GM12878 (cell line): ENCODE results near the gene RNF13. TPM values are rescaled to one million over a fixed set of nuclear protein-coding genes. Genes with fewer than 3 reads are reported as not detected.

Experiments
- ATAC-seq: fragments of 200-7000 bp; cut with Tn5 transposase; 3 replicates; pipeline ENCODE4 v1.9.1; 2020; ENCODE audit warnings: mild to moderate bottlenecking, moderate library complexity
- BruUV-seq: library from RNA; stranded (reverse); fragments of 400-500 nt; replicated peaks from 2 replicates; lab custom pipeline; 2021; lab: Mats Ljungman, UMichigan
- CTCF ChIA-PET: fragments of 300-600 bp; sonication (Branson Sonifier 250); formaldehyde crosslinking; extraction: SDS; loops from one replicate; lab custom pipeline; 2021; ENCODE audit warnings: inconsistent platforms; lab: Yijun Ruan, JAX
- POLR2A ChIA-PET: fragments of 350-600 bp; formaldehyde crosslinking; extraction: SDS; loops from one replicate; lab custom pipeline; 2021; ENCODE audit warnings: inconsistent platforms; lab: Charles Lee
- RAD21 ChIA-PET: fragments of 300-600 bp; sonication (Branson Sonifier 250); formaldehyde crosslinking; loops from one replicate; lab custom pipeline; 2023; ENCODE audit warnings: antibody characterized with exemption; ENCODE audit not compliant: unreplicated experiment; lab: Charles Lee
- SMC1A ChIA-PET: fragments of 300-600 bp; sonication (Branson Sonifier 250); formaldehyde crosslinking; loops from one replicate; lab custom pipeline; 2023; ENCODE audit not compliant: unreplicated experiment, uncharacterized antibody; lab: Charles Lee
- DNase-seq: peaks from one replicate; pipeline ENCODE4 v3.0.0-alpha.2; 2011; ENCODE audit warnings: low read depth, low spot score
- FAIRE-seq: peaks from 3 replicates; lab custom pipeline; 2011; peaks lifted over from hg19 to GRCh38; lab: Jason Lieb, UNC
- H2AFZ ChIP-seq: 2 replicates; pipeline ENCODE4 v1.6.0; 2011; ENCODE audit warnings: low read depth, low read length, control low read depth; ENCODE audit not compliant: control insufficient read depth
- H3K27ac ChIP-seq: 2 replicates; pipeline ENCODE4 v1.5.1; 2011; ENCODE audit warnings: control low read depth; ENCODE audit not compliant: control insufficient read depth, insufficient read depth
- H3K27me3 ChIP-seq, 2 experiments: replicated peaks in 1 of 2; 2 replicates each; pipeline versions ENCODE4 v1.6.0 to v1.6.1; 2011; ENCODE audit warnings: low read length in 1 of 2; ENCODE audit not compliant: control insufficient read depth in 2 of 2, insufficient read depth in 2 of 2
- H3K36me3 ChIP-seq, 2 experiments: 2 replicates each; pipeline ENCODE4 v1.5.1; 2011; ENCODE audit warnings: low read length in 1 of 2; ENCODE audit not compliant: control insufficient read depth in 2 of 2, insufficient read depth in 2 of 2
- H3K4me1 ChIP-seq: 2 replicates; pipeline ENCODE4 v1.6.1; 2011; ENCODE audit warnings: mild to moderate bottlenecking, low read length, moderate library complexity, mixed read lengths; ENCODE audit not compliant: control insufficient read depth, insufficient read depth
- H3K4me2 ChIP-seq: 2 replicates; pipeline ENCODE4 v1.6.0; 2011; ENCODE audit warnings: control low read depth; ENCODE audit not compliant: control insufficient read depth, insufficient read depth
- H3K4me3 ChIP-seq: fragments of 200-600 bp; sonication (generic); 2 replicates; pipeline ENCODE4 v1.5.1; 2016
- H3K79me2 ChIP-seq: 2 replicates; pipeline ENCODE4 v1.6.0; 2011; ENCODE audit warnings: low read length; ENCODE audit not compliant: control insufficient read depth, insufficient read depth
- H3K9ac ChIP-seq: 2 replicates; pipeline ENCODE4 v1.8.0; 2011; ENCODE audit warnings: low read length, control low read depth, mixed read lengths; ENCODE audit not compliant: control insufficient read depth, insufficient read depth
- H3K9me3 ChIP-seq: replicated peaks from 3 replicates; pipeline ENCODE4 v1.5.1; 2011; ENCODE audit warnings: mild to moderate bottlenecking, low read length; ENCODE audit not compliant: control insufficient read depth, insufficient read depth
- H4K20me1 ChIP-seq: 2 replicates; pipeline ENCODE4 v1.6.0; 2011; ENCODE audit not compliant: control insufficient read depth, insufficient read depth
- E2F8 ChIP-seq: fragments of 450-650 bp; IDR thresholded peaks from 2 replicates; pipeline ENCODE4 v1.6.1; 2018; ENCODE audit warnings: mild to moderate bottlenecking, low read depth, moderate library complexity; ENCODE audit not compliant: partially characterized antibody
- MEF2A ChIP-seq: IDR thresholded peaks from 2 replicates; pipeline ENCODE4 v1.6.1; 2011; ENCODE audit warnings: low read depth, mild to moderate bottlenecking, low read length, moderate library complexity; ENCODE audit not compliant: insufficient read depth
- NRF1 ChIP-seq: conservative IDR thresholded peaks from 2 replicates; pipeline ENCODE4 v1.6.1; 2011; ENCODE audit warnings: mild to moderate bottlenecking, low read depth, low read length, improper control_type of control experiment
- USF2 ChIP-seq: IDR thresholded peaks from 2 replicates; pipeline ENCODE4 v1.6.1; 2011; ENCODE audit warnings: low read depth, low read length, improper control_type of control experiment, borderline replicate concordance
- WRNIP1 ChIP-seq: IDR thresholded peaks from 2 replicates; pipeline ENCODE4 v1.6.1; 2011; ENCODE audit warnings: low read depth, low read length, improper control_type of control experiment, borderline replicate concordance
- ZBTB4 ChIP-seq: fragments of 450-650 bp; formaldehyde crosslinking; IDR thresholded peaks from 2 replicates; pipeline ENCODE4 v1.4.0; 2022; ENCODE audit warnings: mild to moderate bottlenecking, moderate library complexity
- ZNF24 ChIP-seq: fragments of 450-650 bp; IDR thresholded peaks from 2 replicates; pipeline ENCODE4 v1.6.1; 2017; ENCODE audit warnings: antibody characterized with exemption, mild to moderate bottlenecking
- WGBS: methylation state at CpG from one replicate; pipeline ENCODE4 v1.1.6; 2016; ENCODE audit warnings: low lambda C conversion rate; ENCODE audit not compliant: insufficient replicate concordance, insufficient coverage; ENCODE audit errors: missing lambda C conversion rate; 5-methylcytosine and 5-hydroxymethylcytosine counted together
- in situ Hi-C: fragments of 300-500 bp; cut with MboI; formaldehyde crosslinking; loops from 9 replicates; pipeline ENCODE4 v1.14.3; 2018; ENCODE audit warnings: mixed read lengths
- intact Hi-C: fragments of 100-400 bp; cut with micrococcal nuclease; formaldehyde crosslinking; loops from one replicate; pipeline ENCODE4 v1.14.2; 2022; ENCODE audit not compliant: unreplicated experiment
- polyA plus RNA-seq, 11 experiments: library from polyadenylated mRNA; depleted of rRNA in 4 of 11; unstranded in 6 of 11; stranded (reverse) in 5 of 11; fragments of >200 nt; fragmentation: Nextera tagmentation in 4 of 11; fragmentation: Illumina TruSeq in 1 of 11; extraction: Ambion mirVana in 4 of 11; extraction: Trizol in 1 of 11; gene quantifications; 1 replicate in 1 of 11; 2 replicates in 10 of 11; pipeline versions ENCODE4 v1.2.1 to v1.2.3, GENCODE V29; 2011 to 2016; ENCODE audit warnings: inconsistent platforms in 2 of 11, missing spikeins in 2 of 11, low read depth in 1 of 11
- total RNA-seq, 4 experiments: library from RNA; depleted of rRNA in 3 of 4; stranded (reverse); fragments of >200 nt in 3 of 4; fragmentation: Illumina TruSeq in 1 of 4; extraction: Trizol in 1 of 4; gene quantifications; 2 replicates each; pipeline versions ENCODE4 v1.2.1 to v1.2.3, GENCODE V29; 2013 to 2021

Gene RNF13
- total and polyA plus RNA-seq, 10 of the 15 experiments (the other 5 are each of a cell fraction or from before 2014, with no cell fraction given), result 18.9 to 73.4 (median 36.7) TPM

GRCh38 chr3:149947231-149947630 lies 134.2 kb downstream of the RNF13 start (continued):
- no peak for TF ChIP-seq USF2
- no peak for TF ChIP-seq E2F8

- Histone ChIP-seq H3K27me3 (no peaks in the 10 kb centered on the region), H3K4me3 (no peak overlapping the region), H3K79me2 (no peaks in the 10 kb centered on the region), H4K20me1 (no peaks in the 10 kb centered on the region), H3K27ac (no peak overlapping the region), H2AFZ (no peak overlapping the region)
- DNase-seq, result no peak
- in situ Hi-C loops (no loop called here), intact Hi-C loops (no loop called here)
- no peak for ATAC-seq
- RAD21 ChIA-PET, result no interaction called here
- 96% methylated on average over 2 of the region's 2 CpGs for WGBS
- SMC1A ChIA-PET, result interaction anchor here (1.0 to 1.5 kb wide), 2 partner anchors 16 to 43 kb away, joined by 3 read pairs; no protein-coding TSS in a partner anchor
- TF ChIP-seq WRNIP1, result no peak
- TF ChIP-seq NRF1, result no peak
- TF ChIP-seq MEF2A, result no peak
- TF ChIP-seq ZBTB4, result no peak
- TF ChIP-seq ZNF24, result no peak
- TF ChIP-seq, all 136 proteins: peak for 0
- Histone ChIP-seq H3K4me2 (no peak overlapping the region), H3K9me3 (peaks cover 1% of the 10 kb centered on the region; the same call in 1 of the 3 replicates), H3K36me3 (peaks cover 0 to 1% of the 10 kb centered on the region in 2 experiments; a peak in 1 of 4 replicates), H3K9ac (no peak overlapping the region), H3K4me1 (no peaks in the 10 kb centered on the region)
- POLR2A ChIA-PET, result interaction anchor here (0.6 kb wide), 1 partner anchor 36 kb away, joined by 3 read pairs; no protein-coding TSS in a partner anchor
- FAIRE-seq, result no peak
- CTCF ChIA-PET, result interaction anchor here (1.5 to 2.4 kb wide), 2 partner anchors 12 to 17 kb away, joined by 4 to 16 read pairs; no protein-coding TSS in a partner anchor
- BruUV-seq, result no TSS peak
Observed at GRCh38 chr3:149949181-149949580, 136.2 kb downstream of the RNF13 start.
